T-helper 1 cell (primary cell): ENCODE measurements around the gene SDHA.
"Not testable (repeated sequence)": the region's sequence is repeated elsewhere in the genome, so short reads cannot be mapped to it uniquely, and the experiment has no call there.

Source experiments
- DNase-seq, 5 donors: peaks; one replicate each; pipeline ENCODE4 v3.0.0-alpha.2; 2012 to 2020

Gene SDHA

GRCh38 chr5:186091-187041 lies 31.8 kb upstream of the SDHA start:
- peak in 1 of 5 donors; percentile 8 for DNase-seq

- peak in 1 of 5 donors; percentile 7 for DNase-seq
These were observed 31.1 kb upstream of the SDHA start for GRCh38 chr5:187042-187431.

- peak in 1 of 5 donors; percentile 5 for DNase-seq
These were observed 30.3 kb upstream of the SDHA start for GRCh38 chr5:187617-188451.

GRCh38 chr5:188488-189481 lies 29.3 kb upstream of the SDHA start:
- peak; percentile 67 to 84 (median 77) for DNase-seq

- no peak for DNase-seq
These were observed 28.6 kb upstream of the SDHA start for GRCh38 chr5:189486-189885.

GRCh38 chr5:189976-190365 lies 28.1 kb upstream of the SDHA start:
- DNase-seq = no peak

GRCh38 chr5:190366-191035 lies 27.6 kb upstream of the SDHA start:
- DNase-seq = no peak

GRCh38 chr5:191036-191948 lies 26.8 kb upstream of the SDHA start, which contains the start of gene LRRC14B:
Gene LRRC14B (plus strand): TSS chr5:191495. CDS start chr5:191539, 44 bp downstream.
- DNase-seq = no peak

- no peak for DNase-seq
These were observed 26.0 kb upstream of the SDHA start for GRCh38 chr5:191949-192690.

- DNase-seq = no peak
These were observed 25.5 kb upstream of the SDHA start for GRCh38 chr5:192691-192969.

- no peak for DNase-seq
These were observed 24.9 kb upstream of the SDHA start for GRCh38 chr5:192970-193831.

GRCh38 chr5:194102-194501 lies 24.0 kb upstream of the SDHA start:
- no peak for DNase-seq

- DNase-seq = no peak
These were observed 23.4 kb upstream of the SDHA start for GRCh38 chr5:194603-195209.

- no peak for DNase-seq
These were observed 22.5 kb upstream of the SDHA start for GRCh38 chr5:195401-196160.

GRCh38 chr5:196350-196749 lies 21.8 kb upstream of the SDHA start:
- DNase-seq = no peak

- DNase-seq = not testable (repeated sequence)
These were observed 21.1 kb upstream of the SDHA start for GRCh38 chr5:197031-197430.

GRCh38 chr5:197892-198489 lies 20.1 kb upstream of the SDHA start:
- DNase-seq = no peak
